Uterus (tissue), 4 donors: ENCODE results near the gene ZNF521. TPM values are rescaled to one million over a fixed set of nuclear protein-coding genes. Genes with fewer than 3 reads are reported as not detected.

ENCODE experiments used
- DNase-seq, 2 donors: peaks; one replicate each; pipeline ENCODE4 v3.0.0-alpha.2; 2019 to 2020
- H3K27ac ChIP-seq, 2 donors: fragments of 200-600 bp; sonication (generic); 1 replicate in 1 of 2; 2 replicates in 1 of 2; pipeline ENCODE4 v1.5.1; 2016 to 2018
- H3K27me3 ChIP-seq, 2 donors: fragments of 200-600 bp; sonication (generic); one replicate each; pipeline ENCODE4 v1.5.1; 2018 to 2019; ENCODE audit warnings: control low read depth in 1 of 2
- H3K36me3 ChIP-seq, 2 donors: fragments of 200-600 bp; sonication (generic); one replicate each; pipeline ENCODE4 v1.5.1; 2019; ENCODE audit warnings: control low read depth in 1 of 2
- H3K4me1 ChIP-seq, 2 donors: fragments of 200-600 bp; sonication (generic); one replicate each; pipeline ENCODE4 v1.5.1; 2018 to 2019; ENCODE audit warnings: control low read depth in 1 of 2
- H3K4me3 ChIP-seq, 2 donors: fragments of 200-600 bp; sonication (generic); 1 replicate in 1 of 2; 2 replicates in 1 of 2; pipeline ENCODE4 v1.5.1; 2018 to 2019; ENCODE audit warnings: mild to moderate bottlenecking in 1 of 2
- H3K9me3 ChIP-seq, 2 donors: fragments of 200-600 bp; sonication (generic); one replicate each; pipeline ENCODE4 v1.5.1; 2019; ENCODE audit warnings: control low read depth in 1 of 2
- CTCF ChIP-seq, 4 experiments: fragments of 200-600 bp in 2 of 4; fragments of 450-650 bp in 2 of 4; sonication (generic) in 2 of 4; IDR thresholded peaks; one replicate each; pipeline ENCODE4 v1.5.1; 2016 to 2019; ENCODE audit warnings: antibody characterized with exemption in 4 of 4, mild to moderate bottlenecking in 2 of 4, moderate library complexity in 1 of 4
- POLR2A ChIP-seq, 2 donors: fragments of 450-650 bp; IDR thresholded peaks; one replicate each; pipeline ENCODE4 v1.6.1; 2016; ENCODE audit warnings: antibody characterized with exemption in 2 of 2, mild to moderate bottlenecking in 1 of 2, moderate library complexity in 1 of 2
- intact Hi-C: fragments of 100-400 bp; cut with DNase I; formaldehyde crosslinking; loops from one replicate; pipeline ENCODE4 v1.15.1; 2023; ENCODE audit warnings: low total_unique reads
- total RNA-seq, 4 donors: library from RNA; depleted of rRNA in 3 of 4; stranded (reverse); fragments of >200 nt in 3 of 4; gene quantifications; one replicate each; pipeline versions ENCODE4 v1.1.0 to v1.2.4, GENCODE V29; 2014 to 2023
- donor health status: DM: yes; HTN: yes; CAD: no.

ZNF521 gene
- total RNA-seq, 4 donors from 2014 or later, result 47.4 to 116 (median 72.8) TPM

GRCh38 chr18:25223211-25223610 is 128.8 kb downstream of the ZNF521 start:
- H3K4me1 ChIP-seq, result no peaks in the 10 kb centered on the region
- no peak for DNase-seq
- intact Hi-C loops, result no loop called here
- H3K27ac ChIP-seq, result no peak overlapping the region
- H3K36me3 ChIP-seq, result no peaks in the 10 kb centered on the region
- no peak overlapping the region for H3K4me3 ChIP-seq
- no peak for TF ChIP-seq CTCF (IDR thresholded peaks at IDR 0.05)
- TF ChIP-seq POLR2A (IDR thresholded peaks at IDR 0.05), result no peak
- H3K27me3 ChIP-seq, result no peaks in the 10 kb centered on the region
- no peaks in the 10 kb centered on the region for H3K9me3 ChIP-seq

GRCh38 chr18:25222648-25223047 is 129.3 kb downstream of the ZNF521 start:
- Histone ChIP-seq H3K4me1 (no peaks in the 10 kb centered on the region), H3K27me3 (no peaks in the 10 kb centered on the region), H3K4me3 (no peak overlapping the region), H3K36me3 (no peaks in the 10 kb centered on the region), H3K9me3 (no peaks in the 10 kb centered on the region), H3K27ac (no peak overlapping the region)
- intact Hi-C loops, result no loop called here
- DNase-seq, result no peak
- TF ChIP-seq CTCF (IDR thresholded peaks at IDR 0.05), result no peak
- TF ChIP-seq POLR2A (IDR thresholded peaks at IDR 0.05), result no peak

- H3K36me3 ChIP-seq, result no peaks in the 10 kb centered on the region
- H3K27me3 ChIP-seq, result no peaks in the 10 kb centered on the region
- intact Hi-C loops, result no loop called here
Observed at GRCh38 chr18:25210622-25211021, 141.3 kb downstream of the ZNF521 start.

GRCh38 chr18:25192065-25192464 is 159.9 kb downstream of the ZNF521 start:
- Histone ChIP-seq H3K27me3 (no peaks in the 10 kb centered on the region), H3K27ac (no peak overlapping the region), H3K4me3 (no peak overlapping the region), H3K9me3 (no peaks in the 10 kb centered on the region), H3K36me3 (no peaks in the 10 kb centered on the region), H3K4me1 (no peaks in the 10 kb centered on the region)
- intact Hi-C loops, result no loop called here
- DNase-seq, result no peak
- TF ChIP-seq POLR2A (IDR thresholded peaks at IDR 0.05), result no peak
- TF ChIP-seq CTCF (IDR thresholded peaks at IDR 0.05), result no peak

More at GRCh38 chr18:25210622-25211021, 141.3 kb downstream of the ZNF521 start:
- H3K4me1 ChIP-seq, result no peaks in the 10 kb centered on the region
- no peaks in the 10 kb centered on the region for H3K9me3 ChIP-seq
- no peak overlapping the region for H3K27ac ChIP-seq
- TF ChIP-seq POLR2A (IDR thresholded peaks at IDR 0.05), result no peak
- TF ChIP-seq CTCF (IDR thresholded peaks at IDR 0.05), result no peak
- DNase-seq, result no peak
- H3K4me3 ChIP-seq, result no peak overlapping the region

GRCh38 chr18:25190472-25190871 is 161.5 kb downstream of the ZNF521 start:
- H3K4me1 ChIP-seq, result no peaks in the 10 kb centered on the region
- intact Hi-C loops, result no loop called here
- no peaks in the 10 kb centered on the region for H3K36me3 ChIP-seq
- no peak overlapping the region for H3K27ac ChIP-seq
- TF ChIP-seq POLR2A (IDR thresholded peaks at IDR 0.05) (no peak), CTCF (IDR thresholded peaks at IDR 0.05) (no peak)
- DNase-seq, result no peak
- no peaks in the 10 kb centered on the region for H3K27me3 ChIP-seq
- no peaks in the 10 kb centered on the region for H3K9me3 ChIP-seq
- no peak overlapping the region for H3K4me3 ChIP-seq
